Measurements from ENCODE around the gene G6PD. TPM values are rescaled to one million over a fixed set of nuclear protein-coding genes. Genes with fewer than 3 reads are reported as not detected.

Gene G6PD
- total RNA-seq, 1 experiment from 2014 or later = 68.7 TPM

GRCh38 chrX:154489182-154489581 is 57.5 kb downstream of the G6PD start:
- H3K4me2 ChIP-seq (ENCODE audit: insufficient read depth, insufficient read length, low read length) = no peak overlapping the region

More at GRCh38 chrX:154489182-154489581, 57.5 kb downstream of the G6PD start:
- Mint-ChIP-seq H3K4me3 (peak overlapping the region in 1 of 2 experiments; percentile 80; a peak in 1 of 5 replicates), H3K4me1 (peaks cover 3 to 12% of the 10 kb centered on the region in 2 experiments; a peak in 3 of 4 replicates), H3K9me3 (peaks cover 60 to 68% of the 10 kb centered on the region in 2 experiments), H3K36me3 (ENCODE audit: insufficient read depth in 1 of 3, low read depth in 3 of 3) (peaks cover 3 to 16% (median 14%) of the 10 kb centered on the region in 3 experiments; a peak in 6 of 7 replicates), H3K27me3 (ENCODE audit: low read depth) (peaks cover 5% of the 10 kb centered on the region; the same call in 1 of the 2 replicates), H3K27ac (no peak overlapping the region)
- H2BK20ac ChIP-seq (ENCODE audit: low read depth, low read length, poor library complexity, severe bottlenecking) = no peak overlapping the region
- H4K5ac ChIP-seq (ENCODE audit: insufficient read length, low read depth, low read length) = no peak overlapping the region
- no peak overlapping the region for H2BK120ac ChIP-seq (ENCODE audit: low read depth, low read length, poor library complexity, severe bottlenecking)
- H3K79me1 ChIP-seq (ENCODE audit: insufficient read depth, low read depth, low read length, poor library complexity, severe bottlenecking) = no peaks in the 10 kb centered on the region
- H2AK5ac ChIP-seq (ENCODE audit: insufficient read length, low read length) = no peak overlapping the region
- no peak overlapping the region for H3K4ac ChIP-seq (ENCODE audit: low read depth, low read length)
- no peak overlapping the region for H3K56ac ChIP-seq (ENCODE audit: insufficient read length, low read depth, low read length)
- H3K4me1 ChIP-seq (ENCODE audit: insufficient read depth, low read length) = no peaks in the 10 kb centered on the region; the same call in 1 of the 2 replicates
- no peak for TF ChIP-seq CTCF (conservative IDR thresholded peaks at IDR 0.05)
- H3K14ac ChIP-seq (ENCODE audit: insufficient read depth, low read length) = no peak overlapping the region
- no peak overlapping the region for H2BK15ac ChIP-seq (ENCODE audit: low read depth, low read length)
- no peak overlapping the region for H3K9ac ChIP-seq (ENCODE audit: extremely low read depth, insufficient read length, low read length)
- no peak overlapping the region for H4K91ac ChIP-seq (ENCODE audit: insufficient read length, low read depth, low read length)
- H2AFZ ChIP-seq (ENCODE audit: low read length) = no peak overlapping the region
- no peak overlapping the region for H2BK12ac ChIP-seq (ENCODE audit: insufficient read length, low read depth, low read length)
- no peaks in the 10 kb centered on the region for H3K79me2 ChIP-seq (ENCODE audit: insufficient read depth, low read length)
- peaks cover 40% of the 10 kb centered on the region for H3K9me3 ChIP-seq (ENCODE audit: control insufficient read depth, low read depth, low read length)
- no peak overlapping the region for H4K8ac ChIP-seq (replicated peaks; ENCODE audit: insufficient read length, low read depth, low read length)
- H2BK5ac ChIP-seq (ENCODE audit: insufficient read length, low read length) = no peak overlapping the region
- no peak overlapping the region for H3K23ac ChIP-seq (ENCODE audit: insufficient read length, low read depth, low read length)
- no peak overlapping the region for H3T11ph ChIP-seq (ENCODE audit: low read length)
- H4K20me1 ChIP-seq (ENCODE audit: control insufficient read depth, insufficient read depth, insufficient read length) = no peaks in the 10 kb centered on the region
- DNase-seq = no peak
- no peak overlapping the region for H3K27ac ChIP-seq (ENCODE audit: insufficient read length, low read depth, low read length)
- no peak overlapping the region for H3K18ac ChIP-seq (ENCODE audit: insufficient read length, low read depth, low read length)
- H3K23me2 ChIP-seq (ENCODE audit: insufficient read length, low read depth, low read length, poor library complexity, severe bottlenecking) = no peaks in the 10 kb centered on the region
- H3K27me3 ChIP-seq (ENCODE audit: insufficient read depth, low read length) = no peaks in the 10 kb centered on the region
- no CpG with 5 or more reads among the region's 4 CpGs for WGBS (ENCODE audit: extremely low coverage, insufficient read length, low lambda C conversion rate)

Measured in H9 (cell line).